Measurements from ENCODE around the gene ZC3H6. TPM values are rescaled to one million over a fixed set of nuclear protein-coding genes. Genes with fewer than 3 reads are reported as not detected.

ZC3H6 gene
- total and polyA plus RNA-seq, 12 donors, result 0.83 to 29.5 (median 25.0) TPM

- ATAC-seq, result no peak
- no peak for DNase-seq
- Histone ChIP-seq H3K36me3 (no peaks in the 10 kb centered on the region), H3K9me3 (no peaks in the 10 kb centered on the region), H3K27ac (no peak overlapping the region), H3K4me3 (no peak overlapping the region), H3K4me1 (peaks cover 0 to 14% (median 4%) of the 10 kb centered on the region in 9 donors), H3K27me3 (no peaks in the 10 kb centered on the region)
- intact Hi-C loops (cut with DNase I), result no loop called here
- 26 to 52% methylated on average over 1 of the region's 1 CpG for WGBS, 2 donors
- TF ChIP-seq CTCF (IDR thresholded peaks at IDR 0.05), result no peak
These were observed 15.3 kb downstream of the ZC3H6 start for GRCh38 chr2:112290648-112291047.

GRCh38 chr2:112293636-112294401, 18.4 kb downstream of the ZC3H6 start:
- Histone ChIP-seq H3K4me1 (peaks cover 0 to 16% (median 5%) of the 10 kb centered on the region in 9 donors), H3K9me3 (no peaks in the 10 kb centered on the region), H3K36me3 (no peaks in the 10 kb centered on the region), H3K4me3 (no peak overlapping the region), H3K27ac (no peak overlapping the region), H3K27me3 (no peaks in the 10 kb centered on the region)
- no peak for TF ChIP-seq CTCF (IDR thresholded peaks at IDR 0.05)
- 75 to 80% methylated on average over 8 of the region's 8 CpGs for WGBS, 2 donors
- intact Hi-C loops (cut with DNase I), result no loop called here
- ATAC-seq (peak in 3 of 8 donors; percentile 73 to 86 (median 77)), DNase-seq (no peak)

- Histone ChIP-seq H3K9me3 (no peaks in the 10 kb centered on the region), H3K27ac (no peak overlapping the region), H3K4me1 (peaks cover 0 to 16% (median 5%) of the 10 kb centered on the region in 9 donors), H3K27me3 (no peaks in the 10 kb centered on the region), H3K36me3 (peaks cover 0 to 7% (median 0%) of the 10 kb centered on the region in 9 donors), H3K4me3 (no peak overlapping the region)
- ATAC-seq (no peak), DNase-seq (no peak)
- intact Hi-C loops (cut with DNase I), result no loop called here
- no peak for TF ChIP-seq CTCF (IDR thresholded peaks at IDR 0.05)
- WGBS, 2 donors, result 74 to 85% methylated on average over 5 of the region's 5 CpGs
These were observed 20.1 kb downstream of the ZC3H6 start for GRCh38 chr2:112295407-112296078.

- H3K4me1 ChIP-seq, result peaks cover 0 to 17% (median 8%) of the 10 kb centered on the region in 9 donors
- WGBS, 2 donors, result 87 to 91% methylated on average over 2 of the region's 2 CpGs
- TF ChIP-seq CTCF (IDR thresholded peaks at IDR 0.05), result no peak
- no peaks in the 10 kb centered on the region for H3K9me3 ChIP-seq
- DNase-seq, result no peak
- peaks cover 0 to 15% (median 0%) of the 10 kb centered on the region in 9 donors for H3K36me3 ChIP-seq
- intact Hi-C loops (cut with DNase I), result no loop called here
- no peak overlapping the region for H3K27ac ChIP-seq
- no peaks in the 10 kb centered on the region for H3K27me3 ChIP-seq
- no peak for ATAC-seq
- no peak overlapping the region for H3K4me3 ChIP-seq
These were observed 21.0 kb downstream of the ZC3H6 start for GRCh38 chr2:112296407-112296806.

All from heart right ventricle (tissue), 16 donors.